HG03139 (cell line): ENCODE data around the gene CXCL5.
"Not testable (repeated sequence)": the region's sequence is repeated elsewhere in the genome, so short reads cannot be mapped to it uniquely, and the experiment has no call there.

Experiments used
- ATAC-seq: cut with Tn5 transposase; IDR thresholded peaks from one replicate; pipeline ENCODE4 v1.9.1; 2021; ENCODE audit not compliant: unreplicated experiment

CXCL5 gene

DNA sequence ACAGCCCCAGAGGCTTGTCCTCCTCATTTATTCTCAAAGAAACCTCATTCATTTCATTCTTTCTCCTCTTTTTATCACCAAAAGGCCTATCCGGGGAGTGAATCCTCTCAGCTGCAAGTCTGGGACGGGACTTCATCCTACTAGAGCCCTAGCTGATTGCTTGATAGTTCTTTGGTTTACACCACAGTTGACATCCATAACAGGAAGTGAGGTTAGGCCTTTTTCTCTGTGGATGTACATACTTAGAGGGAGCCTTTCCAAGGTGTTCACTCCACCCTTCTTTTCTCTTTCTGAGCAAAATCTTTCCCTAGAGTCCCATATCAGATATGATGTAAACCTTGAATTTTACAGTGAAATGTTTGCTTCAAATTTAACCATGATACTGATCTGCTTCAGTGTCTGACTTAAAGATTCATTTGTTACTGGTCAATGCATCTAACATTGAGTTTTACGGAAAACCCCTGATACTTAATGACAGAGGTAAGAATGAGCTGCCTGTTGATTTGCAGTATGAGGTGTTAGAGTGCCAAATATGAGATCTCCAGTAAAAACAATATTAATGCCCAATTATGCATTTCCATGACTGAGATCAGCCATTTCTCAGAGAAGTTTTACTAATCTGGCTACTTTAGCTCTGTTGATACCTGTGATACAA lies 16.8 kb upstream of the CXCL5 start:
- no peak for ATAC-seq

- ATAC-seq = no peak
These were observed 15.9 kb upstream of the CXCL5 start for GRCh38 chr4:74014332-74014731.

DNA sequence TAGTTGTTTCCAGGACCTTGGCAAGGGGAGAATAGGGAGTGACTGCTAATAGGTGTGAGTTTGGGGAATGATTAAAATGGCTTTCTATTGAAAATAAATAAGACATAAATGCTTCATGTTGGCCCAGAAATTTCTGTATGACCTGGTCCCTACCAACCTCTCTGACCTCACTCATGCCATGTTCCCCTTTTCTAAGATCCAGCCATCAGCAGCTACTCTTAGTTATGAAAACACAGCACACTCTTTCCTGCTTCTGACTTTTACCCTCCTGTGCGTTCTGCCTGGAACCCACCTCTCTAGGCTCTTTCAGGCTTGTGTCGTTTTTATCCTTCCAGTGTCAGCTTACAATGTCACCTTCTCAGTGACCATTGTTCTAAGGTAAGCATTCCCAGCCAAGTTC lies 14.8 kb upstream of the CXCL5 start:
- ATAC-seq = no peak

DNA sequence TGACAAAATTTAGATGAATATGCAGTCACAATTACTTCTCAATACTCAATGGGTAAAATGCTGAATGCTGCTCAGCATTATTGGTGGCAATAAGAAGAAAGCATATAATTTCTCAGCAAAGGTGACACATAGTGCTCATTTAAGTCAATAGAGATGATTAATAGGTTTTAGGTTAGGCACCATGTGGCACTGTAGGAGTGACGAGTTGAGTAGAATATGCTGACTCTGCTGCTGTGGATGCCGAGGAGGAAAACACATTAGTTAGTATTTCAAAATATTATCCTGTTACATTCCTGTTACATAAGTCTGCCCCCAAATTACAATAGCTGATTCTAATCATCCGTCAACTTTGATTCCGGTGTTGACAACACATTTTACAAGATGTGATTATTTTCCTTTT lies 13.7 kb upstream of the CXCL5 start:
- ATAC-seq = no peak

- ATAC-seq = no peak
These were observed 10.8 kb upstream of the CXCL5 start for GRCh38 chr4:74009307-74009706.

DNA sequence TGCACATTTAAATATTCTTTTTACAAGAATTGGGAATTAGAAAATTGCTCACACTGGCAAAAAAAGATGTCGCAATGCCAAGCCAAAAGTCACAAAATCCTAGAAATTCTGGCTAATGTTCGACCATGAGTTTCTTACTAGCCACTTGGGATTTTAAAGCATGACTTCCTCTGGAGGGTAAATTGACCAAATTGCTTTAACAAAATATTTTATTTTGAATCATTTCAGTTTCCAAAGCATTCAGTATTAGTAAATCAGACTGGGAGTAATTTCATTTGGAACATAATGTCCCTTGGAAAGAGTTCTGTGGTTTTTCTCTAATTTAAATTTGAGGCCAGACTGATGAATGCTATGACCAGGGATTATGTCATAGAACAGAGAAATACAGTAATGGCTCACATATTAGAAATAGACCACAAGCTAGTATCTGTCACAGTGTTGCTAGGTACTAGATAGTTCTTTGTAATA lies 7.6 kb upstream of the CXCL5 start:
- no peak for ATAC-seq

- no peak for ATAC-seq
These were observed 7.1 kb upstream of the CXCL5 start for GRCh38 chr4:74005528-74005927.

GRCh38 chr4:74004668-74005067 lies 6.2 kb upstream of the CXCL5 start:
- ATAC-seq = no peak

DNA sequence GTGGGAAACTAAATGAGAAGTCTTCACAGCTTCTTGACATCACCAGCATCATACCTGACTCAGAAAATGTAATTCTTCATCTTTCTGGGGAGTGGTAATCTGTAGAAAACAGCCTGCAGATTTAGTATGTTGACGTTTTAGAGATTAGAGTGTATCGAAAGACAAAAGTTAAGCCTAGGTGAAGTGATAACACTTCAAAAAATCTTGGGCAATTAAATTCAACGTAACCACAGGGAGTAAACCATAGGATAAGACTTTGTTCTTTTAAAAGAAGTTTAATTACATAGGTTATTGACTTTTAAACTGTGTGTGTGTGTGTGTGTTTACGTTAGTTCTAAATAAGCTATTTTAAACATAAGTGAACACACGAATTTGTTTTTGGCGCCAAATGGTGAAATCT lies 1.8 kb upstream of the CXCL5 start:
- ATAC-seq = no peak

GRCh38 chr4:73992050-73992449 lies 6.4 kb downstream of the CXCL5 start:
- ATAC-seq = no peak

DNA sequence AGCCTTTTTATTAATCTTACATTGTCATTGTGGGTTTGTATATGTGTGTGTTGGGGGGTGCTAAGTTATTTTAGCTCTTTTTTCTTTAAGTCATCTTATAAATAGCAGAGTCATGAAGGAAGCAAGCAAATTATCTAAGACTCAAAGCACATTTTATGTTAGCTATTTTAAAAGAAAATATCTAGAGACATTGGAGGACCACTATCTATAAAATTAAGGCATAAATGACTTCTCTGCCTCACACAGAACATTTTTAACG lies 6.8 kb downstream of the CXCL5 start:
- no peak for ATAC-seq

DNA sequence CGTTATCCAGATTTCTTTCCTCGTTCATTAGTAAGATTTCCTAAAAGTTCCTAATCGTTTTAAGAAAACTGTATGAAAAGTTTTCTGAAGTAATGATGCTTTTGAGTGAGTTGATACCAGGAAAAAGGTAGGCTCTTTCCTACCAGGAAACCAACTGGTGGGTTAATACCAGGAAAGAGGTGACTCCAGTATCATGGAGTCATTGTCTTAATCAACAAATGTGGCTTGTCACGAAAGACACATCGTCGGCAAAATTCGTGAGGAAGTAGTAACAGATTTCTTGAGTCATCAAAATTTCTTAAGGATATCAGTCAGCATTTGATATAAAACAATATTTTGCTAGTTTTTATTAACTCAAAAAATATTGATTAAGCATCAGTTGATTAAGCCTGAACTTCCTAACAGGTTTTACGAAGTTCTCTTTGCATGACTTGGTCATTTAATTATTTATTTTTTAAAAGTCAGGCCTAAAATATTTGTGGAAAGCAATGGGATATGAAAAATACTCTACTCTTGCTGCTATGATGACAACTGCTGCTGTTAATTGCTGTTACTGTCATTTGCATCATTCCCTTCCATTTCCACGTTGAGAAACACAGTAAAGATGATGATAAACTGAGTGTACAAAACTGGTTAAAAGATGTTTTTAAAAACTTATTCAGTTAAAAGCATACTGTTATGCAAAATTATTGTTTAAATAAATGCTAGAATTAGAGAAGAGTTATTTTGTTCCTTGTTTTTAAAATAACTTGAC lies 7.3 kb downstream of the CXCL5 start:
- ATAC-seq = no peak

DNA sequence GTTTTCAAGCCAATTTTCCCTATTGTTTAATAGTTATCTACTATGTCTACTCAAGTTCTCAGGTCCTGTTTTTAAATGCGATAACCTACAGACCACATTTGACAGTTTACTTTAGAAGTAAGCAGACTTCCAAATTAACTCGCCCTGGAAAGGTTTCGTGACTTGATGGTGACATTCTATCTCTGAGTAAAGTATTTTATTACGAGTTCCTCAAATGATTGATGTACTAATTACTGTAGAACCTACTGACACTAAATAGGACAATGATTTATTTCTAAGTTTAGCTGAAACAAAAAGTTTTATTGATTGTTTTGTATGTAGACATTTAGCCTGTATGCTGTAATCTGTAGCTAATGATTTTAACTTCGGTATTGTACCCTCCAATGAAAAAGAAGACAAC lies 8.5 kb downstream of the CXCL5 start:
- ATAC-seq = no peak

DNA sequence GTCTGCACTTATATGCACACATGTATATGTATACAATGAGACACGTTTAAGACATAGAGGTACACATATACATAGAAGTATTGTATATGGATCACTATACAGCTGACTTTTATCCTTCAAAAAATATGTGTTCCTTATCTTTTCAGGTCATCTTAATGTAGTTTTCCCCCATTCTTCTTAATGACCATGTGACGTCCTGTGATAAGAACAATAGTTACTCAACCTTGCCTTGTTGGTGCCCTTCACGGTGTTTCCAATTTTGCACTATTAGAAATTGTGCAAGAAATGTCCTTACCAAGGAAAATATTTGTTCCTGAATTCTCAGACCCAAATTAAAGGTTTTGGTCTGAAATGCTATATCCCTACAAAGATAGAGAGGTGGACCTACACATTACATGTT lies 9.4 kb downstream of the CXCL5 start:
- no peak for ATAC-seq

DNA sequence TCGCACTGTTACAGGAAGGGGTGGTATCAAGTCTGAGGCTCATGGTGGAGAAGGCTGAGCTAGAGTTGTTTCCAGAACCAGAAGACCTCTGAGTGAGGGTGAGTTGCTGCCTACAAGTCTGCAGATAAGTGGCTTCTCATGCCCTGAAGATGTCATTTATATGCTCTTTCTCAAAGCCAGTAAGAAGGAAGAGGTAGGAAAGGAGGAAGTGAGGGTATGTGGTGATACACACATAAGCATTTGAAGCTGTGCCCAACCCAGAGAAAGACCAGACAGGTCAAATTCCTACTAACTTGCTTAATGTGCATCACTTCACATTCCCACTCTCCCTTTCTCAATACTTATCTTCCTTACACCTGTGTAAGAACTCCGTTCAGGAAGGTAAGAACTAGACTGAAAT lies 10.4 kb downstream of the CXCL5 start, which contains the start of gene PPBP:
TSS of gene PPBP (minus strand) at position 130 of the 400 bp plus-strand sequence. CDS start at position 43, 87 bp downstream.
- no peak for ATAC-seq

DNA sequence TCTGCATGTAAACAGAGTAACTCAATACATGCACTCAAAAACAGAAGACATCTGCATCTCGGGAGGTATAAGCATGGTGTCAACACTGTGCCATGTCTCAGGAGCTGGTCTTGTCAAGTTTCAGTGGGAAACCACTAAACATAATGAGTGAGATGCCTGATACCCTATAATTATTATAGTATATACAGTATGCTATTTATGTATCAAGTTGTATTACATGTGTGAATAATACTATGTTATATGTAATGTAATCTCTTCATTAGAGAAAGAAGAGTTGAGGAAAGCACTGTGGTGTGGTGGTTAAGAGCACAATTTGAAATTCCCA lies 13.0 kb downstream of the CXCL5 start:
- ATAC-seq = no peak

- ATAC-seq = no peak
These were observed 13.5 kb downstream of the CXCL5 start for GRCh38 chr4:73984736-73985527.

DNA sequence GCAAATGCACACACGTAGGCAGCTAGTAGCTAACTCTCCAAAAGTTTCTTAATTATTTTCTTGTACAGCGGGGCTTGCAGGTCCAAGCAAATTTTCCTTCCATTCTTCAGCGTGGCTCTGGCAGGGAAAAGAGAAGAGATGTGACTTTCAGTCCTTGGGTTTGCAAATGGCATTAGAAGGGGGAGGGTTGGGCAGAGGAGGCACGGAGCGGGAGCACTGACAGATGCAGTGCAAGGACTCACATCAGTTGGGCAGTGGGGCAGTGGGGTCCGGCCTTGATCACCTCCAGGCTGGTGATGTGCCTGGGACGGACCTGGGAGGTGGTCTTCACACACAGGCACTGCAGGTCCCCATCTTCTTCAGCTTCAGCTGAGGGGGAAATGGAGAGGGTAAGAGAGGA lies 17.3 kb downstream of the CXCL5 start:
- not testable (repeated sequence) for ATAC-seq

- no peak for ATAC-seq
These were observed 19.0 kb downstream of the CXCL5 start for GRCh38 chr4:73979407-73979957.

DNA sequence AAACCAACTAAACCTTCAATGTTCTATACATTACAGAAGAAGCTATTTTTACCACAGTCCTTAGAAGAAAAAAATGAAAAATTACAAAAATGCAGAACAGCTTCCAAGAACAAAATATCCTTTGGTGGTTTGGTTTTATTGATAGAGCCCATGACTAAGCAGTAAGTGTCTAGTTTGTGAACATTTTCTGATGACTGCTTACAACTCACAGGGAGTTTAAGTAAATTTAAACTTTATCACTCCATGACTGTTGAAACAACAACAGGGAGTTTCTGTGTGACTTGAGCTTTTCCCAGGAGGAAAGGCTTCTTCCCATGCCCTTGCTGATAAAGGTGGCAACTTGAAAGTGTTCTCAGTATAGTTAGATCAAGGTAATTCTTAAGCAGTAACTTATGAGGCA lies 19.6 kb downstream of the CXCL5 start:
- no peak for ATAC-seq

GRCh38 chr4:73976716-73977115 lies 21.8 kb downstream of the CXCL5 start:
- no peak for ATAC-seq

DNA sequence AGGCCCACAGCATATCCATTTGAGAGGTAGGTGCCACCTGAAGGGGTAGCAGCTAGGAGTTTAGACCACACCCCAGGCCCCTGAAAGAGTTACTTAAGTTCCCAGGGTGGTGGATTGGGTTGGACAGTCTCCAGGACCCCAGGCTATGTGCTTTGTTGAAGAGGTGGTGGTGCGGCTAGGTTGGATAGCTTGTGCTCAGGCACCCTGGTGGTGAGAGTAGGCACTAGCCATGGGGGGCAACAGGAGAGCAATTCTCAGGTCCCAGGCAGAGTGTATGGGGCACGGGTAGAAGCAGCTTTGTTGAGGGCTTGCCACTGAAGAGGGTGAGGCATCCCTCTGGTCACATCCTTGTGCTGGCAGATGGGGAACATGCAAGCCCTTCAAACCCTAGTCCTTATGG lies 22.3 kb downstream of the CXCL5 start:
- ATAC-seq = no peak
